ENCODE data around the gene ERC1.
A peak's percentile ranks its signal among the peaks of the same experiment; 100 is the strongest.

Gene ERC1

DNA sequence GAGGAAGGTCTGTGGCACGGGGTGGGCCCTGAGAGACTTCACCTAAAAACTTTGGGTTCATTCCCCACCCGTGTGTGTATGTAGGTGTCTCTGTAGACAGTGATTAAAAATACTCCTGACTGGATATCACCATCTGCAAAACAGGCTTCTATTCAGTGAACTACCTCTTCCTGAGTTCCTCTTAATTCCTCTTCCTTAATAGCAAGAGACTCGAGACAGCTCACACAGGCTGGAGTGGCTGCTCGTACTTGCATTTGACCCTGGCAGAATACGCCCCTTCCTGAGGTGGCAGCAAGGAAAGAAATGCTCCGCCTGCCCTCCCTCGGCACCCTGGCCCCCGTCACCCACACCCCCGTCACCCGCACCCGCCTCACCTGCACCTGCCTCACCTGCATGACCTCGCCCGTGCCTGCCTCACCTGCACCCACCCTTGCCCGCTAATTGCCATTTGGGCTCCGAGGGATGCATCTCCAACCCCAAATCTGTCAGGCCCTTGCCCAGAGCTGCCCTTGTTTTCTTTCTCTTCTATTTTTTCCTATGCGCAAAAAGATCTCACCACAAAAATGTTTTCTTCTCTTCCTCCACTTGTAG is 513.4 kb downstream of the ERC1 start:
- TF ChIP-seq SPI1 (IDR thresholded peaks at IDR 0.05; ENCODE audit: borderline replicate concordance, low read depth) (peak; percentile 84; the same call in 1 of the 2 replicates), POLR2AphosphoS5 (IDR thresholded peaks at IDR 0.05; ENCODE audit: low read depth) (no peak)
- DNase-seq (ENCODE audit: low read depth in 1 of 2, low spot score in 1 of 2), result peak; percentile 6 to 51
- no peak overlapping the region for H3K27ac ChIP-seq (replicated peaks)
- H3K27me3 ChIP-seq (ENCODE audit: insufficient read depth, poor library complexity, severe bottlenecking), result peaks cover 4% of the 10 kb centered on the region
- H3K4me3 ChIP-seq (replicated peaks; ENCODE audit: insufficient read depth, low read length), result peak overlapping the region; percentile 34

DNA sequence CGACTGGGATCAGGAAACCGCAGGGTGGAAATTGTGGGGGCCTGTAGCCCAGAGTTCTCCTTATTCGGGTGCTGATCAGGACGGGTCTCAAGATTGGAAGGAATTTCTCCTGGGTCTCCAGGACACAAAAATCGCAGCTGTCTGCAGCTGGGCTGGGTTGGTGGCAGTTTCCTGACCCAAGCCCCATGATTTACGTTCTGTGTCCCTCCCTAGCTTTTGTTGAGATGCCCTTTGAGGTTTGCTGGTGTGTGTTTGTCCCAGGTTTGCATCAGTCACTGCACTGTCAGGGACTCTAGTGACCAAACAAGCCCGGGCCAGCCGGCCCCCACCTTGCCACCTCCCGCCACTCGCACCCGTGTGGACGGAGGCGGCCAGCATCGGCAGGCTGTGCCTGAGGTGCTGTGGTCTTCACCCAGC is 513.9 kb downstream of the ERC1 start:
- DNase-seq (ENCODE audit: low read depth in 1 of 2, low spot score in 1 of 2), result no peak
- H3K27me3 ChIP-seq (ENCODE audit: insufficient read depth, poor library complexity, severe bottlenecking), result peaks cover 4% of the 10 kb centered on the region
- TF ChIP-seq, protein P1, sequence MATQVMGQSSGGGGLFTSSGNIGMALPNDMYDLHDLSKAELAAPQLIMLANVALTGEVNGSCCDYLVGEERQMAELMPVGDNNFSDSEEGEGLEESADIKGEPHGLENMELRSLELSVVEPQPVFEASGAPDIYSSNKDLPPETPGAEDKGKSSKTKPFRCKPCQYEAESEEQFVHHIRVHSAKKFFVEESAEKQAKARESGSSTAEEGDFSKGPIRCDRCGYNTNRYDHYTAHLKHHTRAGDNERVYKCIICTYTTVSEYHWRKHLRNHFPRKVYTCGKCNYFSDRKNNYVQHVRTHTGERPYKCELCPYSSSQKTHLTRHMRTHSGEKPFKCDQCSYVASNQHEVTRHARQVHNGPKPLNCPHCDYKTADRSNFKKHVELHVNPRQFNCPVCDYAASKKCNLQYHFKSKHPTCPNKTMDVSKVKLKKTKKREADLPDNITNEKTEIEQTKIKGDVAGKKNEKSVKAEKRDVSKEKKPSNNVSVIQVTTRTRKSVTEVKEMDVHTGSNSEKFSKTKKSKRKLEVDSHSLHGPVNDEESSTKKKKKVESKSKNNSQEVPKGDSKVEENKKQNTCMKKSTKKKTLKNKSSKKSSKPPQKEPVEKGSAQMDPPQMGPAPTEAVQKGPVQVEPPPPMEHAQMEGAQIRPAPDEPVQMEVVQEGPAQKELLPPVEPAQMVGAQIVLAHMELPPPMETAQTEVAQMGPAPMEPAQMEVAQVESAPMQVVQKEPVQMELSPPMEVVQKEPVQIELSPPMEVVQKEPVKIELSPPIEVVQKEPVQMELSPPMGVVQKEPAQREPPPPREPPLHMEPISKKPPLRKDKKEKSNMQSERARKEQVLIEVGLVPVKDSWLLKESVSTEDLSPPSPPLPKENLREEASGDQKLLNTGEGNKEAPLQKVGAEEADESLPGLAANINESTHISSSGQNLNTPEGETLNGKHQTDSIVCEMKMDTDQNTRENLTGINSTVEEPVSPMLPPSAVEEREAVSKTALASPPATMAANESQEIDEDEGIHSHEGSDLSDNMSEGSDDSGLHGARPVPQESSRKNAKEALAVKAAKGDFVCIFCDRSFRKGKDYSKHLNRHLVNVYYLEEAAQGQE (IDR thresholded peaks at IDR 0.05; ENCODE audit: insufficient replicate concordance, low read depth), result no peak
- no peak for TF ChIP-seq SPI1 (IDR thresholded peaks at IDR 0.05; ENCODE audit: borderline replicate concordance, low read depth)
- no peak for TF ChIP-seq POLR2AphosphoS5 (IDR thresholded peaks at IDR 0.05; ENCODE audit: low read depth)
- no peak for TF ChIP-seq GABPA (IDR thresholded peaks at IDR 0.05; ENCODE audit: low read depth)
- TF ChIP-seq, protein P2, sequence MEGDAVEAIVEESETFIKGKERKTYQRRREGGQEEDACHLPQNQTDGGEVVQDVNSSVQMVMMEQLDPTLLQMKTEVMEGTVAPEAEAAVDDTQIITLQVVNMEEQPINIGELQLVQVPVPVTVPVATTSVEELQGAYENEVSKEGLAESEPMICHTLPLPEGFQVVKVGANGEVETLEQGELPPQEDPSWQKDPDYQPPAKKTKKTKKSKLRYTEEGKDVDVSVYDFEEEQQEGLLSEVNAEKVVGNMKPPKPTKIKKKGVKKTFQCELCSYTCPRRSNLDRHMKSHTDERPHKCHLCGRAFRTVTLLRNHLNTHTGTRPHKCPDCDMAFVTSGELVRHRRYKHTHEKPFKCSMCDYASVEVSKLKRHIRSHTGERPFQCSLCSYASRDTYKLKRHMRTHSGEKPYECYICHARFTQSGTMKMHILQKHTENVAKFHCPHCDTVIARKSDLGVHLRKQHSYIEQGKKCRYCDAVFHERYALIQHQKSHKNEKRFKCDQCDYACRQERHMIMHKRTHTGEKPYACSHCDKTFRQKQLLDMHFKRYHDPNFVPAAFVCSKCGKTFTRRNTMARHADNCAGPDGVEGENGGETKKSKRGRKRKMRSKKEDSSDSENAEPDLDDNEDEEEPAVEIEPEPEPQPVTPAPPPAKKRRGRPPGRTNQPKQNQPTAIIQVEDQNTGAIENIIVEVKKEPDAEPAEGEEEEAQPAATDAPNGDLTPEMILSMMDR (IDR thresholded peaks at IDR 0.05; ENCODE audit: insufficient read depth, low read length), result no peak
- H3K27ac ChIP-seq (replicated peaks), result no peak overlapping the region
- no peak overlapping the region for H3K4me3 ChIP-seq (replicated peaks; ENCODE audit: insufficient read depth, low read length)

DNA sequence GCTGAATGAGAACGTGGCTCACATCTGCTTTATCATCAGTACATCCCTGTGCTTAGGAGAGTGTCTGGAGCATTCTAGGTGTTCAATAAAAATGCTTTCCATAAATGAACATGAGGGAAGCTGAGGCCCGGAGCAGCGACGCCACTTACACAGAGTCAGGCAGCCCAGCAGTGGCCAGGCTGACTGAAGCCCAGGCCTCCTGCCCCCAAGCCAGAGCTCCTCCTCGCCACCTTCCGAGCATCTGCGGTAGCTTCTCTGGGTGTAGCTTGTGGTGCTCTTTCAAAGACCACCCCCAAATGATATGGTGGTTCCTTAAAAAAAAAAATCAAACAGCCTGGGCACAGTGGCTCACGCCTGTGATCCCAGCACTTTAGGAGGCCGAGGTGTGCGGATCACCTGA is 514.6 kb downstream of the ERC1 start:
- Histone ChIP-seq H3K27ac (replicated peaks) (no peak overlapping the region), H3K4me3 (replicated peaks; ENCODE audit: insufficient read depth, low read length) (no peak overlapping the region), H3K27me3 (ENCODE audit: insufficient read depth, poor library complexity, severe bottlenecking) (peaks cover 4% of the 10 kb centered on the region)
- DNase-seq (ENCODE audit: low read depth in 1 of 2, low spot score in 1 of 2), result no peak
- TF ChIP-seq, protein P2 (IDR thresholded peaks at IDR 0.05; ENCODE audit: insufficient read depth, low read length), result no peak
- no peak for TF ChIP-seq POLR2AphosphoS5 (IDR thresholded peaks at IDR 0.05; ENCODE audit: low read depth)

DNA sequence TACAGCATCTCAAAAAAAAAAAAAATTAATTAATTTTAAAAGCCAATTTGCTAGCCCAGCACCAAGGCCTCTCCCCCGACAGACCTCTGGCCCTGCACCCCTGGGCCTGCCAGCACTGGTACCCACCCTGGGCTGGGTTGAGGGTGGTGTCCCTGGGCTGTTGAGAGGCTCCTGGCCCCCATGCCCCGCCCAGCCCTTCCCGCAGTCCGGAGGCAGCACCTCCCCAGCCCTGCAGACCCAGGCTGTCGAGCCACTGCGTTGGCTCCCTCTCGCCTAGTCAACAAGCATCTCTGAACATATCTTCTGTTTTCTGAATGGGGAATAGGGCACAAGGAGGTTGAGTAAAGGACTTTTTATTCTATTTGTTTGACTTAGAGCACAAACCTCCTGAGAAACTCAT is 516.3 kb downstream of the ERC1 start:
- peaks cover 4% of the 10 kb centered on the region for H3K27me3 ChIP-seq (ENCODE audit: insufficient read depth, poor library complexity, severe bottlenecking)
- DNase-seq (ENCODE audit: low read depth in 1 of 2, low spot score in 1 of 2), result no peak
- H3K27ac ChIP-seq (replicated peaks), result no peak overlapping the region
- TF ChIP-seq, protein P1 (IDR thresholded peaks at IDR 0.05; ENCODE audit: insufficient replicate concordance, low read depth), result no peak
- TF ChIP-seq GABPA (IDR thresholded peaks at IDR 0.05; ENCODE audit: low read depth) (no peak), POLR2AphosphoS5 (IDR thresholded peaks at IDR 0.05; ENCODE audit: low read depth) (no peak), SPI1 (IDR thresholded peaks at IDR 0.05; ENCODE audit: borderline replicate concordance, low read depth) (no peak)
- TF ChIP-seq, protein P2 (IDR thresholded peaks at IDR 0.05; ENCODE audit: insufficient read depth, low read length), result no peak
- no peak overlapping the region for H3K4me3 ChIP-seq (replicated peaks; ENCODE audit: insufficient read depth, low read length)
